ENCODE data around the gene POLRMT.

Gene POLRMT

GRCh38 chr19:648904-649801 is 15.8 kb upstream of the POLRMT start:
- DNase-seq (ENCODE audit: insufficient read length, low spot score) (no peak), FAIRE-seq (no peak)

DNA sequence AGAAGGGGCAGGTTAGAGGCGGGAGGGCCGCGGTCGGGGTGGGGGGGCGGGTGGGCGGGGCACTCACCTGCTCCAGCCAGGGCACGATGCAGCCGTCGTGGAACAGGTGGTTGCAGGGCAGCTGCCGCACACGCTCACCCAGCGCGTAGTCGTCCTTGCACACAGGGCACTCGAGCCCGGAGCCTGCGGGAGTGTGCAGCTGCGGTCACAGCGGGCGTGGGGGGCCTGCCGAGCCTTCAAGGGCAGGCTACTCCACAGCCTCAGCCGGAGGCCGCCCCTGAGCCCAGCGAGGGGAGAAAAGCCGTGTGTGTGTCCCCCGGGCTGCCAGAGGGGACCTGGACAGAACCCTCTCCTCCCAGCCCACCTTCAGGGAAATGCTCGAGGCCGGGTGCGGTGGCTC is 15.0 kb upstream of the POLRMT start:
- DNase-seq (ENCODE audit: insufficient read length, low spot score) = no peak
- FAIRE-seq = no peak

DNA sequence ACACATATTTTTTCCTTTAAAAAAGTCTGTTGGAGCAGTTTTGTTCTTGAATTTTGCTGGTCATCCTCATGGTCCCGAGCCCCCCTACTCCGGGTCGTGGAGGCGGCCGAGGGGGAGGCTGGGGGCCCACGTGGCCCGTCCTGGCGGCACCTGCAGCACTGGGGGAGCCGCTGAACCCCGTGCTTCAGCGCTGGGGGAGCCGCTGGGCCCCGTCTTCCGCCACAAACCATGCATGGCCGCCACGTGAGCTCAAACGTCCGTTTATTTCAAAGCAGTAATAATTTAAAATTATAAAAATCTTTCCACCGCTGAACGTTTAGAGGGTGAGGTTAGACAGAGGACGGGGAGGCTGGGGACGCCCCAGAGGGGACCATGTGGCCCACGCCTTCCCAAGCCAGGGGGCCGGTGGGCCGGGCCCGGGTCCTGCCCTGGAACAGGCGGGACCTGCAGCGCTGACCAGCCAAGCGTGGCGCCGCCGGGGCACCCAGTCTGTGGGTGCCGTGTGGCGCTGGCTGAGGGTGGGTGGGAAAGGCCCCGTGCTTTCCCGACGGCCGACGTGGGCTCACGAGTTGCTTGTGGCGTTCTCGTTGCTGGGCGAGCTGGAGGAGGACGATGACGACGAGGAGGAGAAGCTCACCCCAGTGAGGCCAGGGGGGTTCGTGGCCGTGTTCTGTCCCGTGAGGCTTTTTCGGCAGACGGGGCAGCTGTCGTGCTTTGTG is 14.4 kb upstream of the POLRMT start:
- no peak for FAIRE-seq
- no peak for DNase-seq (ENCODE audit: insufficient read length, low spot score)

GRCh38 chr19:646779-647565 is 13.6 kb upstream of the POLRMT start:
- DNase-seq (ENCODE audit: insufficient read length, low spot score) (no peak), FAIRE-seq (no peak)

- no peak for FAIRE-seq
- no peak for DNase-seq (ENCODE audit: insufficient read length, low spot score)
These were observed 12.8 kb upstream of the POLRMT start for GRCh38 chr19:645912-646778.

- DNase-seq (ENCODE audit: insufficient read length, low spot score) (no peak), FAIRE-seq (no peak)
These were observed 11.5 kb upstream of the POLRMT start for GRCh38 chr19:644789-645188.

DNA sequence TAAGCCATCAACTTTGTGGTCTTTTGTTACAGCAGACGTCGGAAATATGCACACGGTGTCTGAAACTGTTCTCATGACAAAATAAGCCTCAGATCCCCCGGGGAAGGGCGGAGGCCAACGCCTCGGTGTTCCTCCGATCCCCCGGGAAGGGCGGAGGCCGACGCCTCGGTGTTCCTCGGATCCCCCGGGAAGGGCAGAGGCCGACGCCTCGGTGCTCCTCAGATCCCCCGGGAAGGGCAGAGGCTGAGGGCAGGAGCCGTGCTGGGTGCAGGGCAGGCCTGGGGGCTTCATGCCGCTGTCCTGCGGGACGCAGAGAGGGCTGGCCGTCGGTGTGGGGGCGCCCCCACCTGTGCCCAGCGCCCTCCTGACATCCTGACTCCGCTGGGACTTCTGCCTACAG is 11.0 kb upstream of the POLRMT start:
- FAIRE-seq (no peak), DNase-seq (ENCODE audit: insufficient read length, low spot score) (no peak)

- FAIRE-seq = no peak
These were observed 10.4 kb upstream of the POLRMT start for GRCh38 chr19:643736-644135.

GRCh38 chr19:642767-643727 is 9.7 kb upstream of the POLRMT start:
- FAIRE-seq (no peak), DNase-seq (ENCODE audit: insufficient read length, low spot score) (no peak)

More at GRCh38 chr19:643736-644135, 10.4 kb upstream of the POLRMT start:
- no peak for DNase-seq (ENCODE audit: insufficient read length, low spot score)

GRCh38 chr19:641702-642101 is 8.4 kb upstream of the POLRMT start:
- no peak for DNase-seq (ENCODE audit: insufficient read length, low spot score)
- no peak for FAIRE-seq

DNA sequence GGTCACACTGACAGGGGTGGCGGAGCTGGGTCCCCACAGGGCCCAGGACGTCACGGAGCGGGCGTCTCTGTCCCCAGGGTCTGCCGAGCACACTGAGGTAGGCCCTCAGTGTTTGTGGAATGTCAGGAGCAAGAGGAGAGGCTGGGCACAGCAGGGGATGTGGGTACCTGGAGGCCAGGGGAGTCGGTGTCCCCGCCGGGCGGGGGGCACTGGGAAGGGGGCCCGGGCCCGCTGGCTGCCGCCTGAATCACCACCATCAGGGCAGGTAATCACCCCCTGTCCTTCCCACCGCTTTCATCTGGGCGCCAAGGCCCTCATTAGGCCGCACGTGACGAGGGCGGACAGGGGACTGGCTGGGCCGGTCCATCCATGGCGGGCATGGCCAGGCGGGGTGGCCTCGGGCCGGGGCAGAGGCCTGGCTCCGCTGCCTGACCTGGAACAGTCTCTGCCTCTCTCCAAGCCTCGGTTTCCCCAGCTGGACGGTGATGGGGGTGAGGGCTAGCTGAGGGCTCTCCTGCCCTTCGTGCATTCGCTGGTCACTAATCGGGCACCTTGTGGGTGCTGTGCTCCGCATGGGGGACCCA is 7.4 kb upstream of the POLRMT start:
- FAIRE-seq (no peak), DNase-seq (ENCODE audit: insufficient read length, low spot score) (no peak)

DNA sequence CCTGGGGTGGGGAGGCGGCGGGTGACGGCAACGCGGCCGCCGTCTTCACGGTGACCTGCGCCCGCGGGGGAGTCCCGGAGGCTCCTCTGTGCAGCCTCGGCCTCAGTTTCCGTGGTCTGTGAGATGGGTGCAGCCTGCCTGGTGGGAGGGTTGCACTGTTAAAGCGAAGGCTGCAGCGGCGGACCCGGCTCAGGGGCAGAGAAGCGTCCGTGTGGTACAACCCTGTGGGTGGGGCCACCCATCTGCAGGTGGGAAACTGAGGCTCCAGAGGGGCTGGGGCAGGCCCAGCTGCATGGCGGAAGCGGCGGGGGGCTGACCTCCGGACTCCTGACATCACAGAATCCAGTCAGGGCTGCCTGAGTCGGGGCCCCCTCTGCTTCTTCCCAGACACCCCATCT is 6.8 kb upstream of the POLRMT start:
- no peak for FAIRE-seq
- DNase-seq (ENCODE audit: insufficient read length, low spot score) = no peak

DNA sequence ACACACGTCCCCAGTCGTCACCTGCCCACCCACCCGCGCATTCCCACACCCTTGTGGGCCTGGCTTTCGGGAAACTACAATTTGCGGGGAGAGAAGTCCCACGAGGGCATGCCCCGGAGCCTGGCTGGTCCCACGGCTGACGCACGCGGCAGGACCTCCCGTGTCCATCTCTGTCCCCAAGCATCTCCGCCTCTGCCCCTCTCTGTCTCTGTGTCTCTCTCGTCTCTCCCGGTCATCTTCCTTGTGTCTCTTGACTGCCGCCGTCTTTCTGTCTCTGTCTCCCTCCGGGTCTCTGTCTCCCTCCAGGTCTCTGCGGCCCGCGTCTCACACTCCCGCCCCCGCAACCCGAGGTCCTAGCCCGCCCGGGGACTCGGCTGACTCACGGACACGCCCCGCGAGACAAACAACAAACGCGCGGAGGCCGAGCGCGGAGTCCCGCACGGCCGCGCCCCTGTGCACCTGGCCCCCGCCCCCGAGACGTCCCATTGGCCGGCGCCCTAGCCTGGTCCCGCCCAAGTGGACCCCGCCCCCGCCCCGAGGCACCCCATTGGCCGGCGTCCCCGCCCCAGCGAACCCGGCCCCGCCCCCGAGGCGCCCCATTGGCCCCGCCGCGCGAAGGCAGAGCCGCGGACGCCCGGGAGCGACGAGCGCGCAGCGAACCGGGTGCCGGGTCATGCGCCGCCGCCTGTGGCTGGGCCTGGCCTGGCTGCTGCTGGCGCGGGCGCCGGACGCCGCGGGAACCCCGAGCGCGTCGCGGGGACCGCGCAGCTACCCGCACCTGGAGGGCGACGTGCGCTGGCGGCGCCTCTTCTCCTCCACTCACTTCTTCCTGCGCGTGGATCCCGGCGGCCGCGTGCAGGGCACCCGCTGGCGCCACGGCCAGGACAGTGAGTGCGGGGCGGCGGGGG is 6.2 kb upstream of the POLRMT start, which contains the start of gene FGF22:
Gene FGF22 (plus strand): TSS at position 627 of the 908 bp plus-strand sequence. CDS start 47 bp downstream, at position 674.
- FAIRE-seq = peak; percentile 77
- peak; percentile 99 for DNase-seq (ENCODE audit: insufficient read length, low spot score)

DNA sequence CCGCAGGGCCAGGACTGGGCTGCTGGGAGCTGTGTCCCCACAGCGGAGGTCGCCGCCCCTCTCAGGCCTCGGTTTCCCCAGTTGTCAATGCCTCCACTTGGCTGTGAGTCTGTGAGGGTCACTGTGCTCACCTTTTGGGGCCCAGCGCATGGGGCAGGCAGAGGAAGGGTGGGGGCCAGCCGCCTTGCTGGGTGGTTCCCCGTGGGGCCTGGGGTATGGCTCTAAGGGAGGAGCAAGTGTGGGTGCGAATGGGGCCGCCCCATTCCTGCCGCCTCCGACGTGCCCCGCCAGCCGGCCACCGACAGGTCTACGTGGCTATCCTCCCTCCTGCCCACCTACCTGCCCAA is 5.5 kb upstream of the POLRMT start:
- DNase-seq (ENCODE audit: insufficient read length, low spot score) (no peak), FAIRE-seq (no peak)

DNA sequence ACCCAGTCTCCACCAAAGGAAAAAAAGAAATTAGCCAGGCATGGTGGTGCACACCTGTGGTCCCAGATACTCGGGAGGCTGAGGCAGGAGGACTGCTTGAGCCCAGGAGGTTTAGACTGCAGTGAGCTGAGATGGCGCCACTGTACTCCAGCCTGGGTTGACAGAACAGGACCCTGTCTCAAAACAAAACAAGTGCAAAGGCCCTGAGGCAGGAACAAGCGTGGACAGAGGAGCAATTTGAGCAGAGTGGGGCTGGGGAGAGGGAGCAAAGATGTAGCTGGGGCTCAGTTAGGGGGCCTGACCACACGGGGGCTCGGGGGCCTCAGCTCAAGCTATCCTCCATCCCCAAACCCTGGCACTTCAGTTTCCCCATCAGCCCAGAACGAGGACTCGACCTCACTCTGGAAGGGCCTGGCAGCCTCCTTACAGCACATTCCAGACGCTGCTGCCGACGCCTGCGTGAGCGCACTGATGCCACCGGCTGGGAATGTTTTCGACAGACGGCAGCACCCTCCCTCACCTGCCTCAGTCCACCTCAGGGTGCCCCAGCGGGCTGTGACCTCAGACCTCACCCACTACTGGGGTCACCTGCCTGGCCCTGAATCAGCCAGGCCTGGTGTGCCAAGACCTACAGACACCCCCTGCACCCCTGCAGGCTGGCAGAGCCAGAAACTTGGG is 1.8 kb upstream of the POLRMT start:
- DNase-seq (ENCODE audit: insufficient read length, low spot score) (no peak), FAIRE-seq (no peak)

- FAIRE-seq (peak; percentile 31), DNase-seq (ENCODE audit: insufficient read length, low spot score) (no peak)
These were observed 676 bp upstream of the POLRMT start for GRCh38 chr19:633786-634639.

All from GM19239 (cell line).